NCI-H1436 (cell line): Measurements from ENCODE around the gene CYBC1.
"Not testable (repeated sequence)": the region's sequence is repeated elsewhere in the genome, so short reads cannot be mapped to it uniquely, and the experiment has no call there.

ENCODE experiments used
- DNase-seq: peaks from one replicate; lab custom pipeline; 2025; lab: John Stamatoyannopoulos, UW

The CYBC1 gene

DNA sequence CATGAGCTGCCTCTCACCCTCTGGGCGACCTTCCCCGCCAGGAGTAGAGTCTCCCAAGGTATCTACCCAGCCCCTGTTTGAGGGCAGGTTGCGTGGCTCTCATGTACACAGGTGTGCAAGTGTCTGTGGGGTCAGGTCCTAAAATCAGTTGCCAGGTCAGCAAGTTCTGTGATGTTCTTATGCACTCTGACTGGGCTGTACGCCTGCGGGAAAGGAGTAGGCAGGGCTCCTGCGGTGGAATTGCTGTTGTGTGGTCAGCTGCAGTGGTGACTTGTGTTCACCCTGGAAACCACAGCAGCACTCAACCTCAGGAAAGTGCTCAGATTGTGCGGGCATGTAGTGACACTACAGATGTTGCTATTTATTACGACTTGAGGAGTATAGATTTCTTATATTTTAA lies 27.4 kb upstream of the CYBC1 start:
- no peak for DNase-seq

DNA sequence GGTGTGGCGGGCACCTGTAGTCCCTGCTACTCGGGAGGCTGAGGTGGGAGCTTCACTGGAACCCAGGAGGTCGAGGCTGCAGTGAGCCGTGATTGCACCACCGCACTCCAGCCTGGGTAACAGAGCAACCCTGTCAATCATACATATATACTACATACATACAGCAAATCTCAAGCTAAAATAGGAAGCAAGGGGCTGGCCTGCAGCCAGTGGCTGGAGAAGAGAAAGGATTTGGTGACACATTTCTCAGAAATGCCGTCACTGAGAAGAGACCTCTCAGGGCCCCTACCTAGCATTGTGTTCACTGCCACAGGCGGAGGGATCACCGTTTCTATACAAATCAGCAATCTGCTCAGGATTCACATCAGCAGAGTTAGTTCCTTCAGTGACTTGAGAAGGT lies 24.9 kb upstream of the CYBC1 start:
- DNase-seq, result no peak

DNA sequence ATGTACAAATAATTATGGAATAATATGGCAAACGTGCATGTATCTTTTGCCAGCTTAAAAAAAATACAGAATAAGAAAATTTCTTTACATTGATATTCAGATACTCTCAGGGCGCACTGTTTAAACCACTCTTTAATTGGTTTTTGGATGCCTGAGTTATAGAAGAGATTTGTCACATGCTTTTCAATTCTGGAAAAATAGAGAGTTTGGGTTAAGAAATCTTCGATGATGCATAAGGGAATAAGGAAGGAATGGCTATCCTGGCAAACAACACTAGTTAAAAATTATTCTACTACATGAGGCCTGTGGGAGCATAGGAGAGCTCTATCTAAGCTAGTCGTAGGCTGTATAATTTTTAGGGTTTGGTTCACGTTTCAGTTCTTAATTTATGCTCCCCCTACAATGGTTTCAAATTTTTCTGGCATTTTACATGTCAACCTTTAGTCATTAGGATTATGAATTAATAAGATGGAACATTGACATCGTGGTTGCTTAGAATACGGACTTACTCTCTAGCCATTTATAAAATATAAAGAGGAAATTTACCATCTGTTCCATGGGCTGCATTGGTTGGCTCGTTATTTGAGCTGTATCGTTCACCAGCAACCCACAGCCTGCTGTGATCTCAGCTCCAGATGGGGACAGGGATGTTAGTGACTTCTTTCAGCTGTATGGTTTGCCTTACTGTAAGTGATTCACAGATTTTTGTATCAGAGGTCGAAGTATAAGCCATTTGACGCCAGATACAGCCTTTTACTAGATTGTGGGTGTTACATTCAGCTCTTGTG lies 23.9 kb upstream of the CYBC1 start:
- DNase-seq, result no peak

DNA sequence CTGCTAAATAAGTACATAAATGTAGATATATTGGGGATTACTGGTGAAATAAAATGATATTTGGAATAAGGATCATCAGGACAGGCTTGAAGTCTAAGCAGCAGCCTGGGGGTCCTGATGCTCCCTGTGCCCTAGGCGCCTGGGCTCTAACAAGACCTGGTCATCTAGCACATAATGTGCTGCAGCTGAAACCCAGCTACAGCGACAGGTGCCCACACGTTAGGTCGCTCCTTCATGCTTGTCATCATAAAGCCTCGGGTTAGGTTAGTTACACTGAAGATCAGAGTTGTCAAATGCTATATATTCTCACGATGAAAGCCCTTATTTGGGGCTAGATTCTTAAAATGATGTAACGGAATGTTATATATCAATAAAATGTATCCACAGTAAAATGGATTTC lies 19.5 kb upstream of the CYBC1 start:
- no peak for DNase-seq

GRCh38 chr17:82468692-82469091 lies 18.1 kb upstream of the CYBC1 start:
- no peak for DNase-seq

- DNase-seq, result no peak
Observed at GRCh38 chr17:82465023-82465603, 14.6 kb upstream of the CYBC1 start.

DNA sequence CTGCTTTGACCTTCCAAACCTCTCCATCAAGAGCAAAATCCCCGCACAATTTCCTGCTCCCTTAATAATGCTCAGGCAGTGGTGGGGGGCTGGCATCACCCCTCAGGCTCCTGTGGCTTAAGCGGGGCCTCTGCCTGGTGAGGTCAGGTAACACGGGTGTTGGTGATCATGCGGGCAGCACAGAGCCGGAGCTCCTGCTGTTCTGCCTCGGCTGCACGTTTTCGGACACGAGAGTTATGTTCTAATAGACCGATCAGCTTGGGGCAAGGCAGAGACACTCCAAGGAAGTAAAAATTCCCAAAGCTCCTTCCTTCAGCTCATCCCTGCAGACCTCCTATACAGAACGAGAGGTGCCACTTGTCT lies 14.0 kb upstream of the CYBC1 start:
- DNase-seq, result no peak

GRCh38 chr17:82463925-82464566 lies 13.5 kb upstream of the CYBC1 start:
- DNase-seq, result no peak

- no peak for DNase-seq
Observed at GRCh38 chr17:82463391-82463790, 12.8 kb upstream of the CYBC1 start.

- no peak for DNase-seq
Observed at GRCh38 chr17:82461827-82462524, 11.4 kb upstream of the CYBC1 start.

GRCh38 chr17:82459936-82460335 lies 9.4 kb upstream of the CYBC1 start:
- not testable (repeated sequence) for DNase-seq

- DNase-seq, result no peak
Observed at GRCh38 chr17:82458885-82459424, 8.4 kb upstream of the CYBC1 start.

GRCh38 chr17:82458179-82458884 lies 7.8 kb upstream of the CYBC1 start, which contains the start of gene NARF:
TSS of gene NARF (plus strand) at chr17:82458741. CDS start at chr17:82458804, 63 bp downstream.
- peak; percentile 99 for DNase-seq

DNA sequence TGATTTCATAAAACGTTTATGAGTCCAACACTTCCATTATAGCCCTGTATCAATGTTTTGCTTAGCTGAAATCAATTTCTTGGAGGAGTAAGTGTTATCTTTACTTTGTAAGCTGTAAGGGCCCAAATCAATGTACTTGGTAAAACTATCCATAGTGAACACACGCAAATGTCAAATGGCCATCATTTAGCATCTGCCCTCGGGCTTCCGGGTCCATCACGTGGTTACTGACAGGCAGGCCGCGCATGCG lies 7.3 kb upstream of the CYBC1 start:
- DNase-seq, result no peak

DNA sequence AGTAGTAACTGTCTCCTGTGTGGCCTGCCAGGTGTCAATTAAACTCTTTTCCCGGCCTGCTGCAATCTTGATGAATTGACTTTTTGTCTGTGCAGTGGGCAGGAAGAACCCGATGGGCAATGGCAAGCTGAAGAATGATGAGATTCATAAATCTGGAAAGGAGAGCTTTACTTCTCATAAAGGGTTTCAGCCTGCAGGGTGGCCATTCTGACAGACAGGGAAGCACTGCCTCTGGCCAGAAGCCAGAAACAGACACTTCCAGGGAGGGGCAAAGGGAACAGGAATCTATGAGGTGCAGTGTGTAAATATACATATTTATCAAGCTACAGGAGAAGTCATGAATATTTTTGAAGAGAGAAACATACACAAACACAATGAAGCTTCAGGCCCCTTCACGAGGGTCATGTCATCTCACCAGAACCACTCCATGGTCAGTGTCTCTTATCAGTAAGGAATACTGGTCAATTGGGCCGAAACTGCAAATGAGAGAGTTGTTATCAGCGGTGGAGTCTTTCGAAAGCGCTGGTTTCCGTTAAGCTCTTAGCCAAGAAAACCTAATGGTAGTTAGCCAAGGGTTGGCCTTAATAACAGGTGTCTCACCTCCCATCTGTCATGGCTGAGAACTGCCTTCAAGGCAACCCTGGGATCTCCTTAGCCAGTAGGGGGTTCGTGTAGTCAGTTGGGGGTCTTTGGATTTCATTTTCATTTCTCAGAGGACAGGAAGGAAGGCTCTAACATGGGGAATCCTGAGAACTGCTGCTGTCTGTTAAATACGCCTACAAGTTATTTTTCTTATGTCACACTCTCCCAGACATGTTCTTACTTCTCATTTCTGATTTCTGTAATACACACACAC lies 6.7 kb upstream of the CYBC1 start:
- DNase-seq, result no peak

GRCh38 chr17:82453706-82454105 lies 3.2 kb upstream of the CYBC1 start:
- not testable (repeated sequence) for DNase-seq

- DNase-seq, result not testable (repeated sequence)
Observed at GRCh38 chr17:82453151-82453550, 2.6 kb upstream of the CYBC1 start.

GRCh38 chr17:82452162-82452561 lies 1.6 kb upstream of the CYBC1 start:
- DNase-seq, result no peak

- DNase-seq, result no peak
Observed at GRCh38 chr17:82449883-82450356, 632 bp downstream of the CYBC1 start.

GRCh38 chr17:82449131-82449882 lies 1.2 kb downstream of the CYBC1 start:
- peak; percentile 96 for DNase-seq
